ENCODE measurements around the gene SELENBP1.
A peak's percentile ranks its signal among the peaks of the same experiment; 100 is the strongest.
"Not testable (repeated sequence)": the region's sequence is repeated elsewhere in the genome, so short reads cannot be mapped to it uniquely, and the experiment has no call there.

SELENBP1 gene

DNA sequence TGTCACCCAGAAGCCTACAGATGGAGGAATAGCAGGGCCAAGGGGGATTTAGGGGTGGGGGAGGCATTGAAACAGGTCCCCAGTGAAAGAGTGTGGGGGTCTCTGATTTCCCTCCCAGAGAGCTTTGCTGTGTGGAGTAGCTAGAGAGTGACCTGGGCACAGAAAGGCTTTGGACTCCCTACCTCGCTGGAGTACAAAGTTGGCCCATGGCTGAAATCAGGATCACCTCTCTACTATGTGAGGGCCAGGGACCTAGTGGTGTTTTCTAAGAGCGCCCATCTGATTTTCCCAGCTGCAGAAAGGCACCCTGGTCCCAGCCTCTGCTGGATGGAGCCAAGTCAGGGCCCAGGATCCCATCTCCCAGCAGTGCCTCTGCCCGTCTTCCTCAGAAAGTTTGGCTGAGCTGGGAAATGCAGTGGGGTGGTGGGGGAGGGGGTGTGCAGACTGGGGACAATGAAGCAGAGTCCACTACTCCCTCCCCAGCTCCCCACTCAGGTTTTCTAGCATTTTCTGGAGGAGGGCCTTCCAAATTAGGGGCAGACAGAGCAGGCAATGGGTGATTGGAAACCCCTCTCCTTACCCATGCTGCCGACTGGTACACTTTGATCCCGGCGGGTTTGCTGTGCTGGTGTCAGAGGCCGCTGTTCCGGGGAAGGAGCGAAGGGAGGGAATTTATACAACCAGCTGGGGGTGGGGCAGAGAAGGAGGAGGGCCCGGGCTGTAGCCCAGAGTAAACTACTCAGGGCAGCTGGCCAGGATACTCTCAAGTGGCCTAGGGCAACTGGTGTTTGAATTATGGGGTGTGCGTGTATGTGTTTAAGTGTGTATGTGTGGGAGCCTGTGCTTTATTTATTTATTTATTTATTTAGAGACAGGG is at the start of gene SELENBP1:
TSS of gene SELENBP1 (minus strand) at position 648 of the 877 bp plus-strand sequence. CDS start at position 584, 64 bp downstream.
- peak; percentile 84 for DNase-seq

DNA sequence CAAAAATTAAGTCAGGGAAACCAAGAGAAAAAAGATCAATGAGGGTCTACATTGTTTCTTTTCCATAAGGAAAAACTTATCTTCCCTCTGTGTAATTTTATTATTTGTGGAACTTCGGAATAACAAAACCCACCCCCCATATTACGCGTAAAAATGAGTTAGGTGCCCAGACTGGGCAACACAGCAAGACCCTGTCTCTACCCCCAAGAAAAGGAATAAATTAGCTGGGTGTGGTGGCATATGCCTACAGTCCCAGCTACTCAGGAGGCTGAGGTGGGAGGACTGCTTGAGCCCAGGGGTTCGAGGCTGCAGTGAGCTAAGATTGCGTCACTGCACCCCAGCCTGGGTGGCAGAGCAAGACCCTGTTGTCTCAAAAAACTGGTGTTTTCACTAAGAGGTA is 47.3 kb upstream of the SELENBP1 start:
- no peak for DNase-seq

DNA sequence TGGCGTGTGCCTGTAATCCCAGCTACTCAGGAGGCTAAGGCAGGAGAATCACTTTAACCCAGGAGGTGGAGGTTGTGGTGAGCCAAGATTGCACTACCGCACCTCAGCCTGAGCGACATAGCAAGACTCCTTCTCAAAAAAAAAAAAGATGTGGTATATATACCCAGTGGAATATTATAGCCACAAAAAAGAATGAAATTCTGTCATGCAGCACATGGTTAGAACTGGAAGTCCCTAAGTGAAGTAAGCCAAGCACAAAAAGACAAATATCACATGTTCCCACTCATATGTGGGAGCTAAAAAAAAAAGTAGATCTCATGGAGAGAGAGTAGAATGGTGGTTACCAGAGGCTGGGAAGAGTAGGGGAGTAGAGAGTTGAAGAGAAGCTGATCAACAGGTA is 45.6 kb upstream of the SELENBP1 start:
- no peak for DNase-seq

DNA sequence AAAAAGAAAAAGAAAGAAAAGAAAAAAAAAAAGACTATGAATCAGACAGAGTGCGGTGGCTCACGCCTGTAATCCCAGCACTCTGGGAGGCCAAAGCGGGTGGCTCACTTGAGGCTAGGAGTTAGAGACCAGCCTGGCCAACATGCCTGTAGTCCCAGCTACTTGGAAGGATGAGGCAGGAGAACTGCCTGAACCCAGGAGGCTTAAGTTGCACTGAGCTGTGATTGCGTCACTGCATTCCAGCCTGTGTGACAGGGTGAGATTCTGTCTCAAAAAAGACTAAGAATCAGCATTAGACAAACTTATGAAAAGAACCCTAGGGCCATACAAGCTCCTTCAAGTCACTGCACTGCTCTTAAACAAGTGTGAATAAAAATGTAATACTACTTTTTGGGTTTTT is 43.7 kb upstream of the SELENBP1 start:
- DNase-seq, result no peak

DNA sequence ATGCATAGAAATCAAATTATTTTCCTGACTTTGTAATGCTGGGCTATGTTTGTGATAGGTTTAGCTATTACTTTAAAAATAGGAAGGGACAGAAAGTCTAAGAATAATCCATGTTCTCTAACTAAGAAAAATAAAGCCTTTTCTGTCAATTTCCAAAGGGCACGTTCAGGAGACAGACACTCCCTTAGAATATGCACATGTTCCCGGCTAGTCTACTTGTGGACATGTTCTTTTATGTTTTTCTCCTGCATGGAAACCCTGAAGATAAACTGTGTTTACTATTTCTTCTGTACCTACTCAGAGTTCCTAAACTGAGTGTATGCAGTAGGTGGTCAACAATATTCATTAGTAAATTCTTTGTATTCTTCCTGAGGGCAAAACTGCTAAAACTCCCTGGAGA is 39.4 kb upstream of the SELENBP1 start:
- no peak for DNase-seq

DNA sequence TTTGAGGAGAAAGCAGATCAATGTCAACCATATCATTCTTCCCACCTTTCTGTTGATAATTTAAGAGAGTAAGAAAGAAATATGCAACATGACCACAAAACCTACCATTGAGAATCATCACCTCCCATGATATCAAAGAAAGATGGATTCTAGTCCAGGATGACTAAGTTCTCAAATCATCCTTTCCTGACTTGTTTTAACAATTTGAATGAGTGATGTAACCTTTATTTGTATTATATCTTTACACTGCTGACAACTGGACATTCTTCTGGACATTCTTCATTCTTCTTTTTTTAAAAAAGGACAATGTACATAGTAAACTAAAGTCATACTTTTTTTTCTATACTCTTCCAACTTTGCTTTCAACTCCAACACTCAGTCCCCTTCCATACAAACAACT is 36.4 kb upstream of the SELENBP1 start:
- no peak for DNase-seq

DNA sequence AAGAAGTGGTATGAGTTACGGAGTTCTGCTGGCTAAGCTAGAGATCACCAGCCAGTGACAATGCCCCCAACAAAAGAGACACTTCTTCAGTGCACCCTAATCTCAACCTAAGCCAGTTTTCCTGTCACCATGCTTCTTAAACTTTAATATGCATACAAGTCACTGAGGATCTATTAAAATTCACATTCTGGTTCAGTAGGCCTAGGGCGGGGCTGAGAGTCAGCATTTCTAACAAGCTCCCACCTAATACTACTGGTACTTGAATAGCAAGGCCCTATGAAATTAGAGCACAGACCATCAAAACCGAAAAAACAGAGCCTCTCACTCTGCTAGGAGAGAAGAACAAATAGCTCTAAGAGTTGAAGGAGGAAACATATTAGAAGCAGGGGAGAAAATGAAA is 34.8 kb upstream of the SELENBP1 start:
- DNase-seq, result no peak

DNA sequence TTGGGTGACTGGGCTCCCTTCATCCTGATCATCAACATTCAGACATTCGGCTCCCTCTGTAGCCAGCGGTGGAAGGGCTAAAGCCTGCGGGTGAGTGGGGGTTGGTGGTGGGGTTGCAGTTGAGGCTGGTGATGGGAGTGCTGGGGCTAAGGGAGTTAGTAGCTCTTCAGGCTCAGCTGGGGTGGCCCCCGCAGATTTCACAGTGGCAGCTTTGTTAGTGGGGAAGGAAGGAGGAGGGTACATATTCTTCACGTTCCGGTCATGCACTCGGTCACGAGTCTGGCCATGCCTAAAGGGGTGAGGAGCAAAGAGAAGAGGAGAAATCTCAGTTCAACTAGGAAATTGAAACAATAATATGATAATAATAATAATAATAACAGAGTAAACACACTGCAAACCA is 33.7 kb upstream of the SELENBP1 start:
- no peak for DNase-seq

DNA sequence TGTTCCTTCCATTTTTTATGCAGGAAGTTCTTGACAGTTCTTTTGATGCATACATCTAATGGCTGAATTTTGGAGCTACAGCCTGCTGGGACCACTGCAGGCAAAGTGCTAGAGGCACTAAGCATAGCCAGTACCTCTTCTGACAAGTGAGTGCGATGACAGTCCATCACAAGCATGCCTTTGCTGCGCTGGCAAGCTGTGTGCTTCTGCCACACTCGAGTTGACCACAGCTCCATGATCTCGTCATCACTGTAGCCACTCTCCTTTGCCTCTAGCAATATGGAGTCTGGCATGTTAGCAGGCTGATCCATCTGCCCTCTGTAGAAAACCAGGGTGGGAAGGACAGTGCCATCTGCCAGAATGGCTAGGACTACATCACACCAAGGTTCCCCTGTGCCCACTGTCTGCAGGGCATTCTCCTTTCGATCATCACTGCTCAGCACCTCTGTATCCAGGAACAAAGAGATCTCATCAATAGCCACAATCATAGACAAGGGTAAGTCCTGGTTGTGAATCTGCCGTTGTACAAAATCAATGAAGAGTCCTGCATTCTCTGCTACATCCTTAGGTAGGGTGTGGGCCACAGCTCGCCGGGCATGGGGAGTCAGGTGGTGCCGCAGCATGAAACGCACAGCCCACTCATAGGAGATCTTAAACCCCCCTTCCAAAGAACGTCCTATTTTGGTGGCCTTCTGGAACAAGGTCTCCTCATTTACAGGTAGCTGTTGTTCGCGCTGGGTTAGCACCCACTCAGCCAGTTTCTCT is 32.9 kb upstream of the SELENBP1 start:
- no peak for DNase-seq

DNA sequence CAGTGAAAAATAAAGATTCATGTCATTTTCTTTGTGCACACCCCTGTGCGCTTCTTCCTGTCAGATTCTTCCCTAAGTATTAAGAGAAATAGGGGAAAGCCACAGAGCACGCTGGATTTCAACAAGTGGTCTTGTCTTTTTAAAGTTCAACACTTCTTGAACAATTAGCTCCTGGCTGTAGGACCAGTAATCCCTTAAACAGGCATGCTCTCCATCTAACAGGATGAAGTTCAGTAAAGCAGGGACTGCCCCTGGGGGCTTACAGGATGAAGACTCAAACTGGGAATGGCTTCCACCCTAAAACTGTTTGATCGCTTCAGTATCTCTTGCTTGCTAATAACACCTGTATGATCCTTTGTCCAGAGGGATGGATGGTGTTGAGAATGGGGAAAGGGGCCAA is 31.1 kb upstream of the SELENBP1 start:
- DNase-seq, result no peak

DNA sequence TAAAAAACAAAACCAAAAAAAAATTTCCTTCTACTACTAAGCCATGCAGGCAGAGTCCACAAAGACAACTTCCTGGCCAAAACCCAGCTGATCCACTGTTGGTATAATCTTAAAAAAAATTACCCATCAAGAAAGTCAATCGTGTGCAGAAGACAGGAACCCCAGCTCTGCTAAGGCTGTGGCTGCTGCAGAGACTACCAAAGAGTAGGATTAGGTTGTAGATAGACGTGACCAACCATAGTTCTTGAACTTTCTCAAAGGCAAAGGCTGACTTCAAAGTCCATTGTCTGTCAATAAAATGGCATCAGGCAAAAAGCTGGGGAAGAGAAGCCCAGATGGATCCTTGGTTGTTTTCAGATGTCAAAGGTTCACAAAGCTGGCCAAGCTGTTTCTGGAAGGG is 30.3 kb upstream of the SELENBP1 start:
- DNase-seq, result no peak

DNA sequence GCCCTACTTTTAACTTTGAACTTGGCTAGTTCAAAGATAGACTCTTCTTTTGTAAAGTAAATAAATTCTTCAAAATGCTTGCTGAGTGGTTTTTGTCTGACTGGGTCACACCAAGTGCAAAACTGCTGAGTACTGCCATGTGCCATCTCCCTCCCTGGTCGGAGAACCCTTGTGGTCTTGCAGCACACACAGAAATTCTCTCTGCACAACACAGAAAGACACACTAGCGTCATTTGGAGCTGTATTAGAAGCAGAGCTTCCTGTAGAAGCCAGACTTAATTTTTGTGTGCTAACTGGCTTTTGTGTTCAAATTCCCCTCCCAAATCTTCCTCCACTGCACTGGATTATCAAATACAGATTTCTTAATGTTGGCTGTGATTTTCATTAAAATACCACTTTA is 29.4 kb upstream of the SELENBP1 start:
- no peak for DNase-seq

DNA sequence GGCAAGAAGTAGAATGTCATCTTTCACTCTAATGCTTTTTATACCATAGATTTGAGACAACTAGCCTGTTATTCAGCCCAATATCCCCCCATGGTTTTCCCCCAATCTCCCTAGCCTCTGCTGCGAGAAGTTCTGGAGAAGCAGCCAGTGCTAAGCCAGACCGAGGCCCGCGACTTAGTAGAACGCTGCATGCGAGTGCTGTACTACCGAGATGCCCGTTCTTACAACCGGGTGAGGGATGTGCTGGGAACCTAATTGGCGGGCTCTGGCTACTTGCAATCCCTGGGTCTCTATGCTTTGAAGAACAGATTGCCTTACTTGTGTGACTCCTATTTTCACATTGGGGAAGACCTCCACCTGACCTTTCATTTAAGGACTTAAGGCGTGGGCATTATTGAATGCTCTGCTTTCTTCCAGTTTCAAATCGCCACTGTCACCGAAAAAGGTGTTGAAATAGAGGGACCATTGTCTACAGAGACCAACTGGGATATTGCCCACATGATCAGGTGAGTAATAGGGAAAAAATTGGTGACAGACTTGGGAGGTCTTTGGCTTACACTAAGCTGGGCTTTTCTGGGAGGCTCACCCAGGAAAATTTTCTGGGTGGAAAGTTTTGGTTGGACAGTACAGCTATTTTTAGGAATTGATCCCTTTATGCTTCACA is 28.8 kb upstream of the SELENBP1 start:
- no peak for DNase-seq

DNA sequence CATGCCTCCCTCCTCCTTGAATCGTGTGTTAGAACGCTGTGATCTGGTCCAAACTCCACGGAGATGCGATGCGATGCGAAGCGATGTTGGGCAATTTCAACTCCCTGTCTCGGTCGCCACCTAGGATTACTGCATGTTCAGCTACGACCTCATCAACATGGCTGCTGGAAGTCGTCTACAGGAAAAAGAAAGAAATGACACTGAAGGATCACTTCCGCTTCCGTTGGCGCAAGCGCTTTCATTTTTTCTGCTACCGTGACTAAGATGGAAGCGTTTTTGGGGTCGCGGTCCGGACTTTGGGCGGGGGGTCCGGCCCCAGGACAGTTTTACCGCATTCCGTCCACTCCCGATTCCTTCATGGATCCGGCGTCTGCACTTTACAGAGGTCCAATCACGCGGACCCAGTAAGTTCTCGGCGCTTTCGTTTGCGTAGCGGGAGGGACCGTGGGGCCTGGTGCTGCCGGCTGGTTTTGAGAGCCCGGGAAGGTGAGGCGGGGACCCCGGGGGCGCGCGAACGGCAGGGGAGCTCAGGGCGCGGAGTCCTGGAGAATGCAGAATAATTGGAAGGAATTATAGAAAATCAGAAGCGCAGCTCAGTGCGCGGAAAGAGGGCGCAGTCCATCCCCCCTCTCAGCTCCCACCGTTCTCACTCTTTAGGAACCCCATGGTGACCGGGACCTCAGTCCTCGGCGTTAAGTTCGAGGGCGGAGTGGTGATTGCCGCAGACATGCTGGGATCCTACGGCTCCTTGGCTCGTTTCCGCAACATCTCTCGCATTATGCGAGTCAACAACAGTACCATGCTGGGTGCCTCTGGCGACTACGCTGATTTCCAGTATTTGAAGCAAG is 27.0 kb upstream of the SELENBP1 start, which contains the start of gene PSMB4:
TSS of gene PSMB4 (plus strand) at position 250 of the 848 bp plus-strand sequence. CDS start at position 265, 15 bp downstream.
- peak; percentile 85 for DNase-seq

DNA sequence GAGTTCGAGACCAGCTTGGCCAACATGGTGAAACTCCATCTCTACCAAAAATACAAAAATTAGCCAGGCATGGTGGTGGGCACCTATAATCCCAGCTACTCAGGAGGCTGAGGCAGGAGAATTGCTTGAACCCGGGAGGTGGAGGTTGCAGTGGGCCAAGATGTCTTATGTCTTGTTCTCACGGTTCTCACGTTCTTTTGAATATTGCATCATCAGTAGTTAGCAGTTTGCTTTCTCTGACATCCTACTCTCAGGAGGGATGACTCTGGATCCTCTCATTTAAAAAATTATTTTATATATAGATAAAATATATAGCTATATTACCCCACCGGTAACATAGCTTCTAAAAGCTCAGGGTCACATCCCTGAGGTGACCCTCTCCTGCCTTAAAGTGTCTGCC is 23.8 kb upstream of the SELENBP1 start:
- not testable (repeated sequence) for DNase-seq

DNA sequence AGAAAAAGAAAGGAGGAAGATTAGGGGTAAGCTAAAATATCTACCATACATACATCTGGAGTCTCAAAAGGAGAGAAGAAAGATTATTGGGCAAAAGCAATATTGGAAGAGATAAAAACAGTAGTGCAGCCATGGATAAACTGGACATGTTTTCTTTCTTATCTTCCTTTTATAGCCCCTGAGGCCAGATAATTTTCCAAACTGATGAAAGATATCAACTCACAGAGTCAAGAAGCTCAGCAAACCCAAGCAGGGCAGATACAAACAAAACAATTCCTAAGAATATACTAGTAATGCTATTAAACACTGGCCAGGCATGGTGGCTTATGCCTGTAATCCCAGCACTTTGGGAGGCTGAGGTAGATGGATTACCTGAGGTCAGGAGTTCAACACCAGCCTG is 21.1 kb upstream of the SELENBP1 start:
- DNase-seq, result no peak

DNA sequence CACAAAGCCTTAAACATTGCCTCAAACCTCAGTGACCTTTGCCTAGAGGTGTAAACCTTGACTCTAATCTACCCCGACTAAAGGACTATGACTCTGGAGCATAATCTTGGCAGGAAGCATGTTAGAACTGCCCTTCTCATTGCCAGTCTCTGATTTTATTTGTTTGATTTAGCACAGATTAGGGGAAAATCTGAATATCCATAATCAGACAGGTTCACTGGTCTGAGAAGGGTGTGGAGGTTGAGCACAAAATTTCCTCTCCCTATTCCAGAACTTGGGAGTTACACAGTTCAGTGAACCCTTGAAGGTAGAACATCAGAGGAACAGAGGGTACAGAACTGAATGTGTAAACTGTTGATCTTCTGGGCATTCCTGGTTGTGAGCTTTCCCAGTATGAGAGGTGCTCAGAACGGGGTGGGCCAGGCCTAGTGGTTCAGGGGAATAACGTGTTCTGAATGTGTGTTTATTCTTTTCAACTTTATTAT is 18.6 kb upstream of the SELENBP1 start:
- DNase-seq, result no peak

DNA sequence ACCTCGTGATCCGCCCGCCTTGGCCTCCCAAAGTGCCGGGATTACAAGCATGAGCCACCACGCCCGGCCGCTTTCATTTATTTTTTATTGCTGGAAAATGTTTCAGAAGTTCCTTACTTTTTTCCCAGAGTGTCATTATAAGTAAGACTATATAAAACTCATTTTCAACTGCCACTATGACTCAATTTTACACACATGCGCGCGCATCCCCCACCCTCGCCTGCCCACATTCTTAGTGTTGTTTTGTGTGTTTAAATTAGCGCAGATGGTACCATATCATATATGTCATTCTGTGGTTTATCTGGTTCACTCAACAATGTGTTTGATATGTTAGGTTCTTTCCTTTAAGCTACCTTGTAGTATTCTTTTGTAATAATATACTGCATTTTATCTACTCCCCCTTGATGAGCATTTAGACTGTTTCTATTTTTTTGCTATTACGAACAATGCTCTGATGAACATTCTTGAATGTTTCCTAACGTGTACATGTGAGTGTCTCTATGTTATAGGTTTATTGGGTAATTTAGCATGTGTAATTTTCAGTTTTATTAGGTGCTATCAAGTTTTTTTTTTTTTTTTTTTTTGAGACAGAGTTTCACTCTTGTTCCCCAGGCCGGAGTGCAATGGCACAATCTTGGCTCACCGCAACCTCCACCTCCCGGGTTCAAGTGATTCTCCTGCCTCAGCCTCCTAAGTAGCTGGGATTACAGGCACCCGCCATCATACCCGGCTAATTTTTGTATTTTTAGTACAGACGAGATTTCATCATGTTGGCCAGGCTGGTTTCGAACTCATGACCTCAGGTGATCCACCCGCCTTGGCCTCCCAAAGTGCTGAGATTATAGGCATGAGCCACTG is 17.9 kb upstream of the SELENBP1 start:
- not testable (repeated sequence) for DNase-seq

DNA sequence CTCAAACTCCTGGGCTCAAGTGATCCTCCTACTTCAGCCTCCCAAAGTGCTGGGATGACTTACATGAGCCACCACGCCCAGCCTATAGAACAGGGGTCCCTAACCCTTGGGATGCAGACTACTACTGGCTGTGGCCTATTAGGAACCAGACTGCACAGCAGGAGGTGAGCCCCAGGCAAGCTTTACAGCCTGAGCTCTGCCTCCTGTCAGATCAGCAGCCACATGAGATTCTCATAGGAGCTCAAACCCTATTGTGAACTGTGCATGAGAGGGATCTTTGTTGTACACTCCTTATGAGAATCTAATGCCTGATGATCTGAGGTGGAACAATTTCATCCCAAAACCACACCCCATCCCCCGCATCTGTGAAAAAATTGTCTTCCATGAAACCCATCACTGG is 13.5 kb upstream of the SELENBP1 start:
- DNase-seq, result no peak

DNA sequence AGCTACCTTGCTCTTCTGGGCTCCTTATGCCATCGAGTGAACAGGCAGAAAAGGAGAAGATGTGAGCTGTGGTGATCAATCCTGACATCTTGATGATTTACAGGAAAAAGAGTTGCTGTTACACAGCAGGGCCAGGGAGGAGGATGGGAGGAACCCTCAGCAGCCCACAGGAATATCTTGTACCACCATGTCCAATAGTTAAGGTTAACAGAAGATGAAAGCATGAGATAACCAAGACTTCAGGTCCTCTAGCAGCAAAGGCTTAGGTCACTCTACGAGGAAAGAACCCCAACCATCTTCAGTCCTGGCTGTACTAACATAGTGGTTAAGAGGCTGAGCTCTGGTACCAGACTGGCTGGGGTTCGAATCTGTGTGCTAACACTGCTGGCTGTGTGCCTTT is 12.1 kb upstream of the SELENBP1 start:
- no peak for DNase-seq

DNA sequence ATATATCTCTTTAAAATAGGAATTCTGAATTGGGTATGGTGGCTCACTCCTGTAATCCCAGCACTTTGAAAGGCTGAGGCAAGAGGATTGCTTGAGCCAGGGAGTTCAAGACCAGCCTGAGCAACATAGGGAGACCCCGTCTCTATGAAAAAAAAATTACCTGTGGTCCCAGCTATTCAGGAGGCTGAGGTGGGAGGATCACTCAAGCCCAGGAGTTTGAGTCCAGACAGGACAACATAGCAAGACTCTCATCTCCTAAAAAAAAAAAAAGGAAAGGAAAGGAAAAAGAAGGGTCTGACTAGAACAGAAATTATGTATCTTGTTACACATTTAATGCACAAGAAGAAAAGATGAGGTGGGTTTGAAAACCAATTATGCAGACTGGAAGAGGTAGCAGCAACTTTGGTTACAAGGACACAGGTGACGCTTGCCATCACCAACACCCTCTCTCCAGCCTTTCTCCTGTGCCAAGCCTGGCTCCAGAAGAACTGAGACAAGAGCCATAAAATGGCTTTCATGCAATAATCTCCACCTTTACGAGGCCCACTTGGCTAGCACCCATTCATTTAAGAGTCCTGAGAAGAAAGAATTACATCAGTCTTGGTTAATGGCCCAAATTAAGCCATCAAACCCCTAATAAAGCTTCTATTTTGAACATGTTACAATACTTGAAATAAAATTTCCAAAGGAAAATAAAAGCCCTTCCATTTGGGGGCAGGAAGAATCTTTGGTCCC is 4.8 kb upstream of the SELENBP1 start:
- no peak for DNase-seq

All from NCI-H2029 treated with DMSO at 0.1 percent for 48 hours (cell line).